GM12873 (cell line): Measurements from ENCODE around the gene LAMC2.

Experiments used
- TF ChIP-seq, protein P1 (sequence below): IDR thresholded peaks from 2 replicates; pipeline ENCODE4 v1.5.1; 2012; ENCODE audit warnings: low read depth, mild to moderate bottlenecking, moderate library complexity, low read length, control low read depth; ENCODE audit not compliant: insufficient read depth; ENCODE audit errors: missing control alignments

LAMC2 gene

DNA sequence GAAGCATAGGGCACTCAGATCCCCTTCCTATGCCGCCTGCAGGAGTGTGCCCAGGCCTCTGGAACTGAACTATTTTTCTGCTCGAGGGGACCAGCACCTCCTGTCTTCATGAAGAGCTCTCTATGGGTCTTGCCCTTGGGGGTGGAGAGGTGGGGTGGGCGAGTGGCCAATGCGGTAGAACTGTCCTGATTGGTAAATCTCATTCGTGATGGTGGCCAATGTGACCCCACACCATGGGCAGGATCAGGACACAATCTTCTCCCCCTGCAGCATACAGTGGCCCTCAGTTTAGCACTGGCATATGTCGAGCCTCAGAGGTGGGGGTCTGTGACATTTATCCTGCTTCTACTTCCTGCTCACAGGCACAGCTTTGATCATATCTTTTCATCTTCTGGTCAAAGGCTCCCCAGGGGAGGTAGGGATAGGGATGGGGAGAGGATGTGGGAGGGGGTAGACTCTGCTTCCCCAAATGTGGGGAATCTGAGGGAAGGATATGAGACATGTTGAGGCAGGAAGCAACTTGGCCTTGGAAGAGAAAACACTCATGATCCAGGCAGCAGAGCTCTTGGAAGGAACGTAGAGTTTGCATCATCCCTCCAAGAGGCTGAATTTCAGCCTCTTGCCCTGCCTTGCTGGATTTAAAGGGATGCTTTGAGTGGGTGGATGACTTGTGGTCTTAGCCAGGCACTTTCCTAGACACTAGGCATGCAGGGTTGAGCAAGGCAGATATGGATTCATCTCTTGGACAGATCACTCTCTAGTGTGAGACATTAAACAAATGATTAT is 81.8 kb downstream of the LAMC2 start:
- TF ChIP-seq, protein P1, sequence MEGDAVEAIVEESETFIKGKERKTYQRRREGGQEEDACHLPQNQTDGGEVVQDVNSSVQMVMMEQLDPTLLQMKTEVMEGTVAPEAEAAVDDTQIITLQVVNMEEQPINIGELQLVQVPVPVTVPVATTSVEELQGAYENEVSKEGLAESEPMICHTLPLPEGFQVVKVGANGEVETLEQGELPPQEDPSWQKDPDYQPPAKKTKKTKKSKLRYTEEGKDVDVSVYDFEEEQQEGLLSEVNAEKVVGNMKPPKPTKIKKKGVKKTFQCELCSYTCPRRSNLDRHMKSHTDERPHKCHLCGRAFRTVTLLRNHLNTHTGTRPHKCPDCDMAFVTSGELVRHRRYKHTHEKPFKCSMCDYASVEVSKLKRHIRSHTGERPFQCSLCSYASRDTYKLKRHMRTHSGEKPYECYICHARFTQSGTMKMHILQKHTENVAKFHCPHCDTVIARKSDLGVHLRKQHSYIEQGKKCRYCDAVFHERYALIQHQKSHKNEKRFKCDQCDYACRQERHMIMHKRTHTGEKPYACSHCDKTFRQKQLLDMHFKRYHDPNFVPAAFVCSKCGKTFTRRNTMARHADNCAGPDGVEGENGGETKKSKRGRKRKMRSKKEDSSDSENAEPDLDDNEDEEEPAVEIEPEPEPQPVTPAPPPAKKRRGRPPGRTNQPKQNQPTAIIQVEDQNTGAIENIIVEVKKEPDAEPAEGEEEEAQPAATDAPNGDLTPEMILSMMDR, result no peak

DNA sequence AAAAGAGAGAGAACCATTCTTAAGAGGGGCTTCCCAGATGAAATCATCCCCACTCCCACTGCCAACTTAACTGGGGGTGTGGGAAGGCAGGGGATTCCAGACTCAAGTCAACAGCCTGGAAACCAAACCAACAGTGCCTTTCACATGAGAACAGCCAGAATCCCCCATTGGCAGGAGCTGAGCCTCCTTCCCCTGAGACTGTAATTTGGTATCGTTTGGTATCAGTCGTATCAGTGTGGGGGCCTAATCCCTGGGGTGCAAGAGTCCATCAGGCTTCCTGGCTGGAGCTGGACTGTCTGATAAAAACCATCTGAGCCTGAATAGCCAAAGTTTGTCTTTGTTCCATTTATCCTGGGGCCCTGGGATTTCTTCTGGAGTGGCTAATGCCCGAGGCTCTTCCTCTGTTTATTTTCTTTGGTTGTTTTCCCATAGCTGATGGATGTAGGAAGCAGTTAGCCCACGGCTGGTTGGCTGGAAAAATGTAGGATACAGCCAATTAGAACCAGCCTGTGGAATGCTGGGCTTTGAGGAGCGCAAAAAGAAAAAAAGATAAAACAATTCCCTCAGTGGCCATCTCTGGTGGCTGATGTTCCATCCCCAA is 84.6 kb downstream of the LAMC2 start:
- TF ChIP-seq, protein P1, result no peak

DNA sequence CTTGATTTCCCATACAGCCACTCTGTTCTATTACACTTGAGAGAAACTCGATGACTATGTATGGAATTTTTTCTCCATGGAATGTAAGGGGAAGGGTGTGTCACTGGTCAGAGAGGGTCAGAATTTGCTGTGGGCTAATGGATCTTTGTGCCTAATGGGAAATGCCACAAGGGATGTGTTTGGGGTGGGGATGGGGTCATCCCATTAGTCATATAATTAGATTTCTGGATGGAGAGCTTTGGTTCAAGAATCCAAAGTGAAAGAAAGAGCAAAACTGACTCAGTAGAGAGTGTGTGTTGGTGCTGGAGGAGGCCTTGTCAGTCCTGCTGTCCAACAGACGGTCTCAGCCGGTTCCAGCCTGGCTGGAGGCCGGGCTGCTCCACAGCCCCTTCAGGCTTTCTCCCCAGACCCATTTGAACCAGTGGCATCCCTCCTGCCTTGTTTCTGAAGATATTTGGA is 86.4 kb downstream of the LAMC2 start:
- TF ChIP-seq, protein P1, result no peak

DNA sequence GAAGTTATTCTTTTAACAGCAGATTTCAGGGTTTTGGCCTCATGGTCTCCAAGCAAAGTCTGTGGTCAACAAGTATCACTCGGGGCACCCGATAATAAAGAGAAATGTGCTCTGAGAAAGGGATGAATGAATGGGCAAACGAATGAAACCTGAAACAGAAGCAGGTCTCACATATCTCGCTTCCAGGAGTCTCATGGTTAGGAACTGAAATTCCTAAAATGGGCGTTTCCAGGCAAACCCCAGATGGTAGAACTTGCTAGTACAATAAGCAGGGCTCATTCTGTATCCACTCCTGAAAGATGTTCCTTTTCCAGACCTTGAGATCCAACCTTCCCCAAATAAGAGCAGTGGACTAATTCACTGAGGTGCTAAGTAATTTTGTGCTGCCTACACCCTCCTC is 87.2 kb downstream of the LAMC2 start:
- TF ChIP-seq, protein P1, result no peak

DNA sequence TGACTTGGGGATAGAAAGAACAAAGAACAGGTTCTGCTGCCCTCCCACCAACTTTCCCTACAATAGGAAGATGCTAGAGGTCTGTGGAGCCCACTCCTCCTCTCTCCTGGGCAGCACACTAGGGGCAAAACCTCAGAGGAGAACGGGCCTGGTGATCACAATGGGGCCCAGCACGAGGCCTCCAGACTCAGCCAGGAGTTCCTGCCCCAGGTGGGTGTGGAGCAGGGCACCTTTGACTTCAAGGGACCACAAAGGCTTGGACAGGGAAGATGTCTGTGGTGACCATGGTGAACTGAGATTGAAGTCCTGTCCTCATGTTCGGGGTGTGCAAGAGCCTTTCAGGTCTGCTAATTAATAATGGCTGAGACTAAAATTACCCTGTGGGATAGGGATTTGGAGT is 88.8 kb downstream of the LAMC2 start:
- TF ChIP-seq, protein P1, result no peak

DNA sequence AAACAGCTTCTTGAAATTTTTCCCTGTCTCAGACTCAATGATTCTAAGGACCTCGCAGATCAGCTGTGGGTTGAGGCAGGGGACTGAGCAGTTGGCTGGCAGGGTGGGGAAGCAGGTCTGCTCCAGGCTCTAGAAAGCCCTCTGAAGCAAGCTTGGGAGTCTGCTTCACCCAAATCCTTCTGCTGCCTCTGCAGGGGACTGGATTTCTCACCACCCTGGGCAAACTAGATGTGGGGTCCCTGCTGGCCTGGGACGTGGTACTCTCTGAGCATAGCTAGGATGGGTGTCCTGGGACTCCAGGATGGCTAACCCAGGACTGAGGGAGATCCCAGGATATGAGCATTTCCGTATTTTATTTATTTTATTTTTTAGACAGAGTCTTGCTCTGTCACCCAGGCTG is 89.3 kb downstream of the LAMC2 start:
- TF ChIP-seq, protein P1, result no peak

DNA sequence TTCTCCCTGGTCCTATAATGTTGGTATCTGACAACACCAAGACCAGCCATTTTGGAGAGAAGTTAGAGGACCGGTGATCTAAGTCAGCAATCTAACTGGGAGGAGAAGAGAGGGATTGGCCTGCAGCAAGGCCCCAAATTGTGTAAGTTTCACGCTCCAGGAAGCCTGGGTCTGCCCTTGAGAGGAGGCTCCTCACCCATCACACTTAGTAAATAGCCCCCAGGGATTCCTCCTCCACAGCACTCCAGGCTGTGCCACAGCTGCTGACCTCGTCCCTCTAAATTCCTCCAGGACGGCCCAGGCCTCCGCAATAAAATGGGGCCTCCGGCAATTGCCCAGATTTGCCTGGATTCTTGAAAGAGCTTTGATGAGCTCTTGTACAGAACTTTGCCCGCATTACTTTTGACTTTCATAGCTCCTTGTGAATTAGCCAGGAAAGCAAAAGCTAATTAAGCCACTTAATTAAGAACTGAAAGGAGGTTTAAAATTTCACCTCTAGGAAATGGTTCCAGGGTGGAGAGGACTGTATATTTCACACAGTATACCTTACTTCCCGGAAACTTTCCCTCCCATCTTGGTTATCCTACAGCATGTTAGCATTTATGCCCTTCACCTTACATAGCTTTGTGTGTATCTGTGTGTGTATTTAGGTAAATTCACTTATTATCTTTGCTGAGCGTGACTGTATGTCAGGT is 90.5 kb downstream of the LAMC2 start:
- TF ChIP-seq, protein P1, result no peak
